Right lobe of liver (tissue), 4 donors: ENCODE data around the gene NLRP6.

Experiments used
- POLR2A ChIP-seq: fragments of 450-650 bp; IDR thresholded peaks from one replicate; pipeline ENCODE4 v1.6.1; 2017; ENCODE audit warnings: antibody characterized with exemption, mild to moderate bottlenecking
- TF ChIP-seq, protein P1 (sequence below), 4 donors: fragments of 200-600 bp in 3 of 4; fragments of 450-650 bp in 1 of 4; IDR thresholded peaks; one replicate each; pipeline versions ENCODE4 v1.5.1 to v1.8.0; 2016 to 2022; ENCODE audit warnings: antibody characterized with exemption in 4 of 4, mild to moderate bottlenecking in 2 of 4
- donor health status: DM: no; HTN: no; CAD: no.
- donor health status: DM: no; HTN: no; CAD: no.
- donor health status: DM: no; HTN: yes; CAD: no.

DNA sequence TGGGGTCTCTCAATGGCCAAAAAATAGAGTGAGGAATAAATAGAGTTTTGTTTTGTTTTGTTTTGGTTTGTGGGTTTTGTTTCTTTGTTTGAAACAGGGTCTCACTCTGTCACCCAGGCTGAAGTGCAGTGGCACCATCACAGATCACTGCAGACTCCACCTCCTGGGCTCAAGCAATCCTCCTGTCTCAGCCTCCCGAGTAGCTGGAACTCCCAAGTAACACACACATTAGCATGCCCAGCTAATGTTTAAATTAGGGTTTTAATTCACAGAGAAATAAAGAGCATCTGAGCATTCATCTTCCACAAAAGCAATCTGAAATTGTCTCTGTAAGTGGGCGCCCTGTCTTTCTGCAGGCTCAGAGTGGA, 51.7 kb downstream of the NLRP6 start:
- TF ChIP-seq, protein P1, sequence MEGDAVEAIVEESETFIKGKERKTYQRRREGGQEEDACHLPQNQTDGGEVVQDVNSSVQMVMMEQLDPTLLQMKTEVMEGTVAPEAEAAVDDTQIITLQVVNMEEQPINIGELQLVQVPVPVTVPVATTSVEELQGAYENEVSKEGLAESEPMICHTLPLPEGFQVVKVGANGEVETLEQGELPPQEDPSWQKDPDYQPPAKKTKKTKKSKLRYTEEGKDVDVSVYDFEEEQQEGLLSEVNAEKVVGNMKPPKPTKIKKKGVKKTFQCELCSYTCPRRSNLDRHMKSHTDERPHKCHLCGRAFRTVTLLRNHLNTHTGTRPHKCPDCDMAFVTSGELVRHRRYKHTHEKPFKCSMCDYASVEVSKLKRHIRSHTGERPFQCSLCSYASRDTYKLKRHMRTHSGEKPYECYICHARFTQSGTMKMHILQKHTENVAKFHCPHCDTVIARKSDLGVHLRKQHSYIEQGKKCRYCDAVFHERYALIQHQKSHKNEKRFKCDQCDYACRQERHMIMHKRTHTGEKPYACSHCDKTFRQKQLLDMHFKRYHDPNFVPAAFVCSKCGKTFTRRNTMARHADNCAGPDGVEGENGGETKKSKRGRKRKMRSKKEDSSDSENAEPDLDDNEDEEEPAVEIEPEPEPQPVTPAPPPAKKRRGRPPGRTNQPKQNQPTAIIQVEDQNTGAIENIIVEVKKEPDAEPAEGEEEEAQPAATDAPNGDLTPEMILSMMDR (IDR thresholded peaks at IDR 0.05), result no peak
- TF ChIP-seq POLR2A, result no peak
